K562 (cell line): ENCODE measurements around the gene GLE1. TPM values are rescaled to one million over a fixed set of nuclear protein-coding genes. Genes with fewer than 3 reads are reported as not detected.
A peak's percentile ranks its signal among the peaks of the same experiment; 100 is the strongest.

ENCODE experiments used
- ATAC-seq: fragments of 200-7000 bp; cut with Tn5 transposase; 3 replicates; pipeline ENCODE4 v1.9.1; 2020; ENCODE audit warnings: moderate library complexity
- BruUV-seq: library from RNA; stranded (reverse); fragments of 400-500 nt; replicated peaks from 2 replicates; lab custom pipeline; 2021; lab: Mats Ljungman, UMichigan
- CTCF ChIA-PET: fragments of 300-600 bp; formaldehyde crosslinking; extraction: SDS; loops from one replicate; lab custom pipeline; 2021; ENCODE audit warnings: low intra/inter-chr PET ratio; lab: Yijun Ruan, JAX
- POLR2A ChIA-PET: fragments of 300-600, 350-650 bp; sonication (Branson Sonifier 250); formaldehyde crosslinking; extraction: SDS; loops from one replicate; lab custom pipeline; 2021; ENCODE audit warnings: antibody characterized with exemption, inconsistent platforms; lab: Yijun Ruan, JAX
- DNase-seq, 4 experiments: peaks; one replicate each; pipeline versions ENCODE4 v3.0.0 to v3.0.0-alpha.2; 2011 to 2018; ENCODE audit warnings: low spot score in 3 of 4, mixed read lengths in 3 of 4; ENCODE audit errors: extremely low read depth in 1 of 4
- FAIRE-seq: peaks from 2 replicates; lab custom pipeline; 2011; peaks lifted over from hg19 to GRCh38; lab: Jason Lieb, UNC
- H2AFZ ChIP-seq: 2 replicates; pipeline ENCODE4 v1.6.0; 2011; ENCODE audit warnings: low read depth, low read length, control low read depth, inconsistent platforms
- H3K27ac ChIP-seq: fragments of 200-600 bp; 3 replicates; pipeline ENCODE4 v1.8.0; 2011; ENCODE audit warnings: low read depth, mild to moderate bottlenecking, control low read depth, inconsistent platforms, low read length, moderate library complexity, mixed read lengths; ENCODE audit errors: extremely low read depth
- H3K27me3 ChIP-seq, 2 experiments: fragments of 300-600 bp in 1 of 2; 2 replicates in 1 of 2; 3 replicates in 1 of 2; pipeline versions ENCODE4 v1.6.0 to v1.8.0; 2011; ENCODE audit warnings: inconsistent platforms in 2 of 2, low read length in 2 of 2, mild to moderate bottlenecking in 1 of 2, mixed read lengths in 1 of 2, moderate library complexity in 1 of 2; ENCODE audit not compliant: control insufficient read depth in 2 of 2, insufficient read depth in 2 of 2
- H3K36me3 ChIP-seq: fragments of 300-600 bp; 3 replicates; pipeline ENCODE4 v1.8.0; 2011; ENCODE audit warnings: mild to moderate bottlenecking, low read length, inconsistent platforms; ENCODE audit not compliant: control insufficient read depth, insufficient read depth
- H3K4me1 ChIP-seq, 2 experiments: fragments of 200-600 bp in 1 of 2; replicated peaks in 1 of 2; 2 replicates in 1 of 2; 3 replicates in 1 of 2; pipeline versions ENCODE4 v1.5.1 to v1.8.0; 2011; ENCODE audit warnings: inconsistent platforms in 2 of 2, low read length in 2 of 2, mild to moderate bottlenecking in 1 of 2, mixed read lengths in 1 of 2, moderate library complexity in 1 of 2; ENCODE audit not compliant: control insufficient read depth in 2 of 2, insufficient read depth in 2 of 2
- H3K4me2 ChIP-seq: 2 replicates; pipeline ENCODE4 v1.6.1; 2011; ENCODE audit warnings: low read length, control low read depth, inconsistent platforms, mixed read lengths; ENCODE audit not compliant: insufficient read depth
- H3K4me3 ChIP-seq: fragments of 200-600 bp; sonication (generic), shearing (Covaris generic); 2 replicates; pipeline ENCODE4 v1.5.1; 2016; ENCODE audit warnings: control low read depth, inconsistent platforms
- H3K79me2 ChIP-seq: fragments of 200-600 bp; 3 replicates; pipeline ENCODE4 v1.8.0; 2011; ENCODE audit warnings: low read length, inconsistent platforms; ENCODE audit not compliant: control insufficient read depth, insufficient read depth
- H3K9ac ChIP-seq, 2 experiments: 2 replicates each; pipeline versions ENCODE4 v1.6.0 to v1.6.1; 2011; ENCODE audit warnings: low read depth in 2 of 2, low read length in 2 of 2, control low read depth in 1 of 2, inconsistent platforms in 1 of 2, mild to moderate bottlenecking in 1 of 2, mixed read lengths in 1 of 2; ENCODE audit not compliant: insufficient read depth in 1 of 2
- H3K9me1 ChIP-seq: one replicate; pipeline ENCODE4 v1.6.0; 2011; ENCODE audit warnings: inconsistent platforms, mild to moderate bottlenecking, low read length, moderate library complexity; ENCODE audit not compliant: control insufficient read depth, insufficient read depth
- H3K9me3 ChIP-seq: replicated peaks from 2 replicates; pipeline ENCODE4 v1.5.1; 2011; ENCODE audit warnings: low read depth, low read length, inconsistent platforms; ENCODE audit not compliant: control insufficient read depth, insufficient read depth
- H4K20me1 ChIP-seq: replicated peaks from 2 replicates; pipeline ENCODE4 v1.6.1; 2011; ENCODE audit warnings: low read length, inconsistent platforms, mixed read lengths; ENCODE audit not compliant: control insufficient read depth, insufficient read depth
- DEAF1 ChIP-seq: fragments of 450-650 bp; formaldehyde crosslinking; IDR thresholded peaks from 2 replicates; pipeline ENCODE4 v1.4.0; 2020; ENCODE audit warnings: mild to moderate bottlenecking, moderate library complexity
- EP300 ChIP-seq: IDR thresholded peaks from 2 replicates; pipeline ENCODE4 v1.6.1; 2012; ENCODE audit warnings: low read length, improper control_type of control experiment
- KDM4B ChIP-seq, 2 experiments: fragments of 450-650 bp in 1 of 2; sonication (generic) in 1 of 2; IDR thresholded peaks; 2 replicates each; pipeline ENCODE4 v1.6.1; 2016 to 2017; ENCODE audit warnings: borderline replicate concordance in 2 of 2, antibody characterized with exemption in 1 of 2, low read depth in 1 of 2, mild to moderate bottlenecking in 1 of 2
- PHB2 ChIP-seq: fragments of 450-650 bp; IDR thresholded peaks from 2 replicates; pipeline ENCODE4 v1.6.1; 2017; ENCODE audit warnings: low read depth
- THAP12 ChIP-seq: fragments of 250-450 bp; sonication (Bioruptor Pico); IDR thresholded peaks from 2 replicates; pipeline ENCODE4 v1.9.0; 2021; ENCODE audit warnings: mild to moderate bottlenecking, inconsistent platforms
- TSHZ1 ChIP-seq: fragments of 250-450 bp; sonication (Bioruptor Pico); IDR thresholded peaks from 2 replicates; pipeline ENCODE4 v1.4.0; 2020; ENCODE audit warnings: mild to moderate bottlenecking, moderate library complexity
- ZBTB34 ChIP-seq: fragments of 250-450 bp; sonication (Bioruptor Pico); IDR thresholded peaks from 2 replicates; pipeline ENCODE4 v1.8.0; 2021; ENCODE audit warnings: mild to moderate bottlenecking, moderate library complexity
- ZNF280B ChIP-seq: fragments of 250-450 bp; sonication (Bioruptor Pico); IDR thresholded peaks from 2 replicates; pipeline ENCODE4 v1.5.1; 2021; ENCODE audit warnings: mild to moderate bottlenecking
- WGBS: fragments of 100-300 bp; shearing (Covaris generic); methylation state at CpG from one replicate; pipeline ENCODE4 v1.1.6; 2016; ENCODE audit warnings: low coverage, mixed read lengths; ENCODE audit not compliant: insufficient coverage; ENCODE audit errors: missing lambda C conversion rate; 5-methylcytosine and 5-hydroxymethylcytosine counted together
- in situ Hi-C: fragments of 300-500 bp; cut with MboI; formaldehyde crosslinking; loops from 4 replicates; pipeline ENCODE4 v1.15.0; 2018; ENCODE audit warnings: inconsistent platforms, mixed read lengths
- intact Hi-C: fragments of 100-400 bp; cut with micrococcal nuclease; formaldehyde crosslinking; loops from 2 replicates; pipeline ENCODE4 v1.14.2; 2022
- polyA plus RNA-seq, 8 experiments: library from polyadenylated mRNA; depleted of rRNA in 4 of 8; stranded (reverse) in 5 of 8; unstranded in 3 of 8; fragments of >200 nt; fragmentation: Nextera tagmentation in 2 of 8; fragmentation: Illumina TruSeq in 1 of 8; extraction: Ambion mirVana in 2 of 8; extraction: Trizol in 1 of 8; gene quantifications; 2 replicates each; pipeline versions ENCODE4 v1.2.1 to v1.2.3, GENCODE V29; 2011 to 2014; ENCODE audit warnings: inconsistent platforms in 1 of 8, missing spikeins in 1 of 8
- total RNA-seq, 7 experiments: library from RNA; depleted of rRNA in 6 of 7; stranded (reverse); fragments of >200 nt in 6 of 7; fragmentation: Illumina TruSeq in 2 of 7; extraction: Trizol in 2 of 7; gene quantifications; 2 replicates each; pipeline versions ENCODE4 v1.2.1 to v1.2.3, GENCODE V29; 2011 to 2021; ENCODE audit warnings: low replicate concordance in 1 of 7

The GLE1 gene
- total and polyA plus RNA-seq, 9 of the 15 experiments (the other 6 are each of a cell fraction or from before 2014, with no cell fraction given) = 15.9 to 44.8 (median 37.6) TPM

DNA sequence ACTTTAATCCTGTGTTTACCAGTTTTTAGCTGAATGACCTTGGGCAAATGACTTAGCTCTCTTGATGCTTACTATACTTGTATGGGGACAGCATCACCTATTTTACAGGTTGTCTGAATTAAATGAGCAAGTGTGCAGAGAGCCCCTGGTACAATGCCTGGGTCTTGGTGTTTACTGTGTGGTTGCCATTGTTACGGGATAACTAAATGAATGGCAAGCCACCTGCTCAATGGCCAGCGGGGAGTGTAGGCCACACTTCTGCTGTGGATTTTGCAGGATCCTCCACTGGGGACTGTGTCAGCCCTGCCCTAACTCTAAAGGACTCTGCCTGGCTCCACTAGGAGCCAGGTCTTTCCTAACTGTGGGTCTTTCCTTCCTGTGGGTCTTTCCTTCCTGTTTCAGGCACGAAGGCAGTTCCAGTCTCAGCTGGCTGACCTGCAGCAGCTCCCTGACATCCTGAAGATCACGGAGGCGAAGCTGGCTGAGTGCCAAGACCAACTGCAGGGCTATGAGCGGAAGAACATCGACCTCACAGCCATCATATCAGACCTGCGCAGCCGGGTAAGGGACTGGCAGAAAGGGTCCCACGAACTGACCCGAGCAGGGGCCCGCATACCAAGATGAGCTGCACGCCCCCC lies 10.3 kb upstream of the GLE1 start:
- peaks cover 12 to 17% of the 10 kb centered on the region in 2 experiments for H3K4me1 ChIP-seq
- H3K27me3 ChIP-seq = no peaks in the 10 kb centered on the region
- peak overlapping the region; percentile 34 to 72; a peak in 3 of 4 replicates for H3K9ac ChIP-seq
- CTCF ChIA-PET = no interaction called here
- no TSS peak for BruUV-seq
- peak overlapping the region; percentile 23; the same call in 1 of the 2 replicates for H3K4me2 ChIP-seq
- H3K79me2 ChIP-seq = no peaks in the 10 kb centered on the region
- in situ Hi-C loops = no loop called here
- H3K36me3 ChIP-seq = peaks cover 78% of the 10 kb centered on the region
- H3K27ac ChIP-seq = peak overlapping the region; percentile 66
- 20% methylated on average over 13 of the region's 13 CpGs for WGBS
- POLR2A ChIA-PET = interaction anchor here (1.2 to 1.5 kb wide), 2 partner anchors 9 to 12 kb away, joined by 3 to 4 read pairs; no protein-coding TSS in a partner anchor
- no peaks in the 10 kb centered on the region for H4K20me1 ChIP-seq
- intact Hi-C loops = loop anchor here (5.0 kb wide), 1 partner anchor 37 kb away; the partner anchor contains the start of gene ODF2
- H3K4me3 ChIP-seq = no peak overlapping the region
- no peaks in the 10 kb centered on the region for H3K9me1 ChIP-seq
- FAIRE-seq = peak; percentile 90
- ATAC-seq = peak; percentile 87
- no peaks in the 10 kb centered on the region for H3K9me3 ChIP-seq
- DNase-seq = peak; percentile 49 to 89 (median 65)
- H2AFZ ChIP-seq = peak overlapping the region; percentile 43; the same call in 1 of the 2 replicates
- TF ChIP-seq KDM4B (IDR thresholded peaks at IDR 0.05; ENCODE audit: borderline replicate concordance in 2 of 2, low read depth in 1 of 2) (no peak), THAP12 (no peak), ZNF280B (CRISPR knock-in tag) (no peak), ZBTB34 (CRISPR knock-in tag) (no peak), DEAF1 (CRISPR knock-in tag) (no peak), EP300 (peak; percentile 14; the same call in 1 of the 2 replicates), TSHZ1 (CRISPR knock-in tag) (no peak), PHB2 (no peak)
